ENCODE data around the gene COL2A1.

COL2A1 gene

DNA sequence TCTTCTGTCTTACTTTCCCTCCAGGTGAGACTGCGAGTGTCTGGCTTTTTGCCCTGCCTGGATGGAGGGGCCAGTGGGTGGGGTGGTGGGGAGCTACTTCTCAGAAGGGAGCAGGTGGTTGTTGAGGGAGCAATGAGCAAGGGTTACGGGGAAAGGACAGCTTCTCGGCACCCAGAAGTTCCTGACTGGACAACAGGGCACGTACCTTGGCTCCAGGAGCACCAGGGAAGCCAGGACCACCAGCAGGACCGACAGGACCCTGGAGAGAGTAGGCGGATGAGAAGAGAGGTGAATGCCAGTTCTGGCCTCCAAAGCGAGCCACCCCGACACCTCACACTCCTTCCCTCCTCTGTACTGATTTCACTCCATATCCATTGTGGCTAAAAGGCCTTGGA is 15.3 kb downstream of the COL2A1 start:
- no peak for DNase-seq

GRCh38 chr12:47988073-47989022 is 15.9 kb downstream of the COL2A1 start:
- no peak for DNase-seq

- no peak for DNase-seq
Observed at GRCh38 chr12:47987411-47988072, 16.7 kb downstream of the COL2A1 start.

- DNase-seq, result no peak
Observed at GRCh38 chr12:47986832-47987231, 17.4 kb downstream of the COL2A1 start.

GRCh38 chr12:47986291-47986660 is 18.0 kb downstream of the COL2A1 start:
- no peak for DNase-seq

DNA sequence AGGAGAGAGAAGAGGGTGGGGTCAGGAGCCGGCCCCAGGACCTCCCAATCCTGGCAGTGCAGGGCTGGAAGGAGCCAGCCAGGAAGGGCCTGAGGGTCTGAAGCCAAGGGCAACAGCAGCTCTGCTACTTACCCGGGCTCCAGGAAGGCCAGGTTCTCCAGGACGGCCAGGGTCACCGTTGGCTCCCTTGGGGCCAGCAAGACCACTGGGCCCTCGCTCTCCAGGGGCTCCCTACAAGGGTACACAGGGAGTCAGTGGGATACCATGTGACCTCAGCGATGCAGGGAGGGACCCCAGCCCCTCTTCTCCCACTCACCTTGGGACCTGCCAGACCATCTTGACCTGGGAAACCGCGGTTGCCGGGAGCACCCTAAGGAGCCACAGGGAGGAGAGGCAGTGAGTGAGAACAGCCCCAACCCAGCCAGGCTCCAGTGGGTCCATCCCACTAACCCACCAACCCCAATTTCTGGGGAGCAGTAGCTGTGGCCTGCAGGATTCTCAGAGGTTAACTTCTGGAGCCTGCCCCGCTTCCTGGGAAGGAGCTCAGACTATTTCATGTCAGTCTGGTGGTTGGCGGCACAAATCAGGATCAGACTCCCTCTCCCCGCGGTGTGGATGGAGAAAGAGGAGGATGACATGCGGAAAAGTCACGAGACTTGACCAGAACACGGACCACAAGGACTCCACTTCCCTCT is 18.5 kb downstream of the COL2A1 start:
- DNase-seq, result no peak

GRCh38 chr12:47984331-47984801 is 19.9 kb downstream of the COL2A1 start:
- DNase-seq, result no peak

- no peak for DNase-seq
Observed at GRCh38 chr12:47983541-47984115, 20.6 kb downstream of the COL2A1 start.

GRCh38 chr12:47982770-47983169 is 21.5 kb downstream of the COL2A1 start:
- DNase-seq, result no peak

DNA sequence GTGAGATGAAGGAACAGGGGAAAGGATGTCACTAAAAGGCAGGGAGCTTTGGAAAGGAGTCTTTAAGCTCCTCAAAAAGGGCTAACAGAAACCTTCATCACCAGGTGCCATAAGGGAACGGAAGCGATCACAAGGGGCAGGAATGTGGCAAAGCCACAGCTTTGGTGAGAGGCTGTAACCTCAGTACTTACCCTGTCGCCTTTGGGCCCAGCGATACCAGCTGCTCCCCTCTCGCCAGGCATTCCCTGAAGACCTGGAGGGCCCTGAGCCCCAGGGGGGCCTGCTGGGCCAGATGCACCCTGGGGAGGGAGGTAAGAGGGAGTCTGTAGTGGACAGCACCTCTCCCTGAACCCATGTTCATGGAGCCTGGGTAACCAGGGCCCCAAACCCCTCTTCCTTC is 22.0 kb downstream of the COL2A1 start:
- DNase-seq, result no peak

DNA sequence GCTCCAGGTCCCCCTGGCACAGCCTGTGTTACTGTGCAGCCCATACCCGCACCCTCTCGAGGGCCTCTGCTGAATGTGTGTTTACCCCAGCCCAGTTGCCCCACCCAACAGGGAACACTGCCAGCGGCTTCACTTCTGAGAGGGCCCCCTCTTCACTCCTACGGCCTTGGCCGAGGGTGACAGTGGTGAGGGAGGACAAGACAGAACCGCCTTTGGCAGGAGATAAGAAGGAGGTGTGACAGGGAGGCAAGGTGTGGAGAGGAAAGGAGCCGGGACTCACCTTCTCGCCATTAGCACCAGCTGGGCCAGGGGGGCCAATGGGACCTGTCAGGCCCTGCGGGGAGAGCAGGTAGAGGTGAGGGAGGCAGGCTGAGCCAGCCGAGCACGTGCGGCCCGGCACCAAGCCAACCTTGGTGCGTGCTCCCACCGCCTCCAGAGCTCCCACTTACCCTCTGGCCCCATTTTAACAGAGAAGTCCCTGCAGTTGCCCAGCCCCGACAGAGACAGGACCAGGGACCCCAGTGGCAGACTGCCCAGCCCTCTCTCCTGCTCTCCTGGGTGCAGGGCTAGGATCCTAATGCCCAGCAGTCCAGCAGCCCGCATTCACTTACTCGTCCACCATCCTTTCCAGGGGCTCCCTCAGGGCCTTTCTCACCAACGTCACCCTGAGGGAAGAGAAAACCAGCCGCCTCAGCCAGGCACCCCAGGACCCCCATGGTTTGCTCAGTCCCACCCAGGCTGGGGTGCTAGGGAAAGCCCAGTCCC is 22.6 kb downstream of the COL2A1 start:
- DNase-seq, result no peak

GRCh38 chr12:47980779-47981495 is 23.3 kb downstream of the COL2A1 start:
- no peak for DNase-seq

- no peak for DNase-seq
Observed at GRCh38 chr12:47980197-47980596, 24.1 kb downstream of the COL2A1 start.

DNA sequence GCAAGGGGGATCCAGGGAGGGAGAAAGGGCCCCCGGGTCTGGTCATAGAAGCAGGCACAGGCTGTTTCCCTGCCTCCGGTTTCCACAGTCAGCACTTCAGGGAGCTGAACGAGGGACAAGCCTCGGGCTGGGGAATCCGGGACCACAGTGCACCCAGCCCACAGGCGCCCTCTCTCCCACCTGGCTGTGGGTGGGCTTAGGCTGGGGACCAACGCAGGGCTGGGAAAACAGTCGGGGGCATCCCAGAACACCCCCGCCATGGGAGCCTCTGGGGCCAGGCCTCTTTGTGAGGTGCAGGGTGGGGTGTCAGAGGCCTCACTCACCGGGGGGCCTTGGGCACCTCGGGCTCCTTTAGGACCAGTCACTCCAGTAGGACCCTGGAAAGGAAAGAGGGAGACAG is 24.6 kb downstream of the COL2A1 start:
- DNase-seq, result no peak

DNA sequence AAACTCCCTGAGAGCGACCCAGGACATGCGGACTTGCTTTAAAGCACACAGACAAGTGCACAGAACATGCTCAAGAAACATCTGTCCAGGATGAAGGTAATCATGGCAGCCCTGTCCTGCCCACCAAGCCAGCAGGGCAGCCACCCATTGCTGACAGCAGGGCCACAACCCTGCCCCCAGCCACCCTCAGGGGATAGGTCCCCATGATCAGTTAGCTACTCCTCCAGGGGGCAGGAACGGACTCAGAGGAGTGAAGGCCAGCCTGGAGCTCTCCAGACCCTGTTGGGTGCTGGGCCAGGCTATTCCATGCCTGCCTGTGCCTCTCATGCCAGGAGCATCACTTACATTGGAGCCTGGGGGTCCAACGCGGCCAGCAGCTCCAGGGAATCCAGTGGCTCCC is 25.1 kb downstream of the COL2A1 start:
- DNase-seq, result no peak

DNA sequence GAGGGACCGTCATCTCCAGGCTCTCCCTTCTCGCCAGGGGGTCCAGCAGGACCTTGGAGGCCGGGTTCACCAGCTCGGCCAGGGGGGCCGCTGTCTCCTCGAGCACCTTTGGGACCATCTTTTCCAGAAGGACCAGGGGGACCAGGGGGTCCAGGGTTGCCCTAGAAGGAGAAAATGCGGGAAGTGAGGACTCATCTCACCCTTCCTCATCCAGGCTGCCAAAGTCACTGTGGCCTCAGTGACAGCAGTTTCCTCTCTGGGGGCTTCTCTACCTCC is 25.7 kb downstream of the COL2A1 start:
- DNase-seq, result no peak

GRCh38 chr12:47977772-47978597 is 26.3 kb downstream of the COL2A1 start:
- DNase-seq, result no peak

- DNase-seq, result no peak
Observed at GRCh38 chr12:47977046-47977771, 27.1 kb downstream of the COL2A1 start.

GRCh38 chr12:47975816-47976215 is 28.5 kb downstream of the COL2A1 start:
- no peak for DNase-seq

- DNase-seq, result no peak
Observed at GRCh38 chr12:47975036-47975620, 29.1 kb downstream of the COL2A1 start.
